ENCODE results near the gene EPAS1. TPM values are rescaled to one million over a fixed set of nuclear protein-coding genes. Genes with fewer than 3 reads are reported as not detected.

Gene EPAS1
- total and polyA plus RNA-seq, 2 of the 13 experiments (the other 11 are each of a cell fraction or from before 2014, with no cell fraction given), result 47.1 to 182 TPM

GRCh38 chr2:46299365-46300263, 2.4 kb downstream of the EPAS1 start (continued):
- TF ChIP-seq ZFAT (CRISPR knock-in tag; conservative IDR thresholded peaks at IDR 0.05) (peak; percentile 7; the same call in 1 of the 2 replicates), NCOA1 (CRISPR knock-in tag; IDR thresholded peaks at IDR 0.05) (no peak), NFE2L1 (CRISPR knock-in tag; IDR thresholded peaks at IDR 0.05; ENCODE audit: borderline replicate concordance) (no peak), ZNF639 (CRISPR knock-in tag; conservative IDR thresholded peaks at IDR 0.05) (no peak), ZNF317 (CRISPR knock-in tag; IDR thresholded peaks at IDR 0.05) (no peak), AGO2 (optimal IDR thresholded peaks at IDR 0.05; ENCODE audit: low read depth, low read length) (no peak), GABPA (IDR thresholded peaks at IDR 0.05; ENCODE audit: low read depth, low read length) (no peak), GABPA (CRISPR knock-in tag; IDR thresholded peaks at IDR 0.05; ENCODE audit: low read depth) (no peak), TFDP2 (CRISPR knock-in tag; IDR thresholded peaks at IDR 0.05) (peak; percentile 86), HOXA5 (CRISPR knock-in tag; IDR thresholded peaks at IDR 0.05) (peak; percentile 95), TERF1 (CRISPR knock-in tag; IDR thresholded peaks at IDR 0.05) (no peak), ZBTB7A (CRISPR knock-in tag; IDR thresholded peaks at IDR 0.05) (no peak), ARID5B (CRISPR knock-in tag; IDR thresholded peaks at IDR 0.05) (peak; percentile 70), ZNF883 (CRISPR knock-in tag; IDR thresholded peaks at IDR 0.05; ENCODE audit: not compliant biosample characterization) (no peak), FOXM1 (CRISPR knock-in tag; IDR thresholded peaks at IDR 0.05) (no peak), CTCF (CRISPR knock-in tag; IDR thresholded peaks at IDR 0.05) (peak; percentile 64), CREBL2 (CRISPR knock-in tag; IDR thresholded peaks at IDR 0.05; ENCODE audit: borderline replicate concordance) (no peak), ARHGAP35 (CRISPR knock-in tag; IDR thresholded peaks at IDR 0.05; ENCODE audit: borderline replicate concordance) (0 out of 2 replicates have a peak, but pooled peaks have one; percentile 66), ZNF772 (CRISPR knock-in tag; IDR thresholded peaks at IDR 0.05) (0 out of 2 replicates have a peak, but pooled peaks have one; percentile 52), GATAD2A (CRISPR knock-in tag; IDR thresholded peaks at IDR 0.05) (peak; percentile 70)
